NCI-H460 (cell line): ENCODE data around the gene PLEKHM2. TPM values are rescaled to one million over a fixed set of nuclear protein-coding genes. Genes with fewer than 3 reads are reported as not detected.

Experiments used
- DNase-seq: peaks from one replicate; pipeline ENCODE4 v3.0.0-alpha.2; 2016; ENCODE audit warnings: low read depth; ENCODE audit errors: extremely low read depth
- total RNA-seq: library from RNA; depleted of rRNA; stranded (reverse); fragments of >200 nt; shearing (Covaris generic); gene quantifications from 2 replicates; pipeline ENCODE4 v1.2.3, GENCODE V29; 2014

PLEKHM2 gene
- total RNA-seq, 1 experiment from 2014 or later, result 20.6 TPM

DNA sequence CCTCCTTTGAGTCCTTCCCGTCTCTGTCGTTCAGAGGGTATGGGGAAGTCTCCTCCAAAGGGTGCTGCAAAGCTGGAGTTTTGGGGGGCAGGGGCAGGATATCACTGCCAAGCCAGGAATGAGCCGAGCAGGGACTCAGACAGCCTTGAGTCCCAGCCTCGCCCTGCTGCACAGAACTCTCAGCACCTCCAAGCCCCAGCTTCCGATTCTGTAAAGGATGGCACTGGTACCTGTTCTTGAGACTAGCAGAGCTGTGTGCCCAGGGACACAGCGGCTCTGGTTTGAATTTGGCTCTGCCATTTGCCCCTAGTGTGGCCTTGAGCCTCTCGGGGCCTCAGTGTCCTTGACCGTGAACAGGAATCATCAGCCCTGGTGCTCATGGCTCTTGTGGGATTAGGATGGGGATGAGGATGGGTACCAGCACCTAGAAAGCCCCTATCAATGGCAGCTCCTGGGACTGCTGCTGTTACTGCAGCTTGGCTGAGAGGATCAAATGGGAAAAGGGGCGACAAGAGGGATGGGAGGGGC, 73.0 kb downstream of the PLEKHM2 start:
- DNase-seq, result no peak

DNA sequence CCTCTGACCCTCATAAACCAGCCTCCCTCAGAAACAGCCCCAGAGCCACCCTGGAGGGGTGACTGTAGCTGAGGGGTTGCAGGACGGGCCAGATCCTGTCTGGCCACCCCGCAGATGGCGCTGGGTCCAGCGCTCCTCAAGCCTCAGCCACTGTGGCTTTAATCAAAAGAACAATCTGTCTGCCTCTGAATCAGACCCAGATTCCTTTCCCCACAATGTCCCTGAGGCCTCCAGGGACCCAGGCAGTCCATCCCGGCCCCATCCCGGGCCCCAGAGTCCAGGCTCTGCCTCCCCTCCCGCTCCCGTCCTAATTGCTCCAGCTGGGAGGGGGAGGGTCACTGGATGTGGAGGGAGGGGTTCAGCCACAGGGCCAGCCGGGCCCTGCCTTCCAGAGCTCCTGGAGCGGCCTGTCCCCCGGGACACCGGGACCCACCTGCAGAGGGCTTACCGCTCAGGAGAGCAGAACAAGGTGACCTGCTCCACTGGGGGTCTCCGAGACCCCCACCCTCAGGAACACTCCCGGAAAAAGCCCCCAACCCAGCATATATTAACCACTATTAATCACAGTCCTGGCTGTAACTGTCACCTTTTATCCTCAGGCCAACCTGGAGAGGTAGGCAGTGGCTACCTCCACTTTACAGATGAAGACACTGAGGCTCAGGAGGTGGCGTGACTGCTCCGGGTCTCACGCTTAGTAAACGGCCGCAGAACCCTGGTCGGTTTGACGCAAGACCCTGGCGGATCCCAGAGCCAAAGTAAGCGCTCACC, 73.6 kb downstream of the PLEKHM2 start:
- no peak for DNase-seq

DNA sequence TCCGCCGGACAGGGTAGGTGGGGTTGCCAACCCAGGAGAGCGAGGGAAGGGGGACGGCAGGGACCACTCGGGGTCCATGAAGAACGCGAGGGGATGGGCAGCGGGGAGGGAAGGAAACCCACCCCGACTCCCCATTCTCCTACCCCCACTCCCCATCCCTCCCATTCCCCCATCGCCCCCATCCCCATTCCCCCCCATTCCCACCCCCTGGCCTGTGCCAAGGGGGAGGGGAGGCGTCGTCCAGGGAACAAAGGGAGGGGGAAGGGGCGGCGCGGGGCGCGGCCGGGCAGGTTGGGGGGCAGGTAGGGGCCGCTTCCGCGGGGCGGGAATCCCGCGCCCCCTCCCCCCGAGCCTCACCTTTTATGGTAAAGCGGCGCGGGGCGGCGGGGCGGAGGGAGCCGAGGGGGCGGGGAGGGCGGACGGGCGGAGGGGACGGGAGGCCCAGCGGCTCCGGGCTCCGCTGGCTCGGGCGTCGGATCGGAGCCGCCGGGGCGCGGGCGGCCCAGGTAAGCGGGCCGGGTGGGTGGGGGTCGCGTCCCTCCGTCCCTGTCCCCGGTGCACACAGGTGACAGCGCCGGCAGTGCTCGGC, 74.3 kb downstream of the PLEKHM2 start, which contains the start of gene FBLIM1:
FBLIM1 (plus strand) TSS at position 453 of the 589 bp plus-strand sequence. CDS start 6,189 bp downstream, outside the sequence.
- no peak for DNase-seq

DNA sequence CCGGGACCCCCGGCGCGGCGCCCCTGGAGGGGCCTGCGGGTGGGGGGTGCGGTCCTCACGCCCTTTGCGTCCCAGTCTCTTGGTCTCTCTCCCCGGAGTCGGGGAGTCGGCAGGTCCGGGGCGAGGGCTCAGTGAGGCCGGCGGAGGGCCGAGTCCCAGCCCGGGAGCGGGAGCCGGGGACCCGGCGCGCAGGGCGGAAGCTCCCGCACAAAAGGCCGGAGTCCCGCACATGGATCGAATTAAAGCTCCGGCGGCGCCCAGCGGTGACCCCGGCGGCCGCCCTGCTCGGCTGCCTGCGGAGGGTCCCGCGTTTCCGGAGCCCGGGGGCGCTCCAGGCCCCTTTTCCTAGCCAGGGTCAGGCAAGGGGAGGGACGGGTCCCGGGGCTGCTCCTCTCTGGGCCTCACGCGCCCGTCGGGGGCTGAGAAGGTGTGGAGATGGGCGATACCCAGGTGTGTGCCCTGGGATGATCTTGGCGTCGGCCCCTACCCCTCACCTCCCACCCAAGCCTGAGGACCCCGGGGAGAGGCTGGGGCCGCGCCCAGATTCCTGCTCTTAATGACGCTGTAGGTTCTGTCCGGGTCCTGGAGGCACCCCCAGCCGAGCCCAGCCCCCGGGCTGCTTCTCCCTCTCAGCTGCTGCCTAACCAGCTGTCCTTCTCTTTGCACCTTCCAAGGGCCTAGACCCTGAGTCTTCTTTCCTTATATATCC, 75.0 kb downstream of the PLEKHM2 start:
- no peak for DNase-seq

DNA sequence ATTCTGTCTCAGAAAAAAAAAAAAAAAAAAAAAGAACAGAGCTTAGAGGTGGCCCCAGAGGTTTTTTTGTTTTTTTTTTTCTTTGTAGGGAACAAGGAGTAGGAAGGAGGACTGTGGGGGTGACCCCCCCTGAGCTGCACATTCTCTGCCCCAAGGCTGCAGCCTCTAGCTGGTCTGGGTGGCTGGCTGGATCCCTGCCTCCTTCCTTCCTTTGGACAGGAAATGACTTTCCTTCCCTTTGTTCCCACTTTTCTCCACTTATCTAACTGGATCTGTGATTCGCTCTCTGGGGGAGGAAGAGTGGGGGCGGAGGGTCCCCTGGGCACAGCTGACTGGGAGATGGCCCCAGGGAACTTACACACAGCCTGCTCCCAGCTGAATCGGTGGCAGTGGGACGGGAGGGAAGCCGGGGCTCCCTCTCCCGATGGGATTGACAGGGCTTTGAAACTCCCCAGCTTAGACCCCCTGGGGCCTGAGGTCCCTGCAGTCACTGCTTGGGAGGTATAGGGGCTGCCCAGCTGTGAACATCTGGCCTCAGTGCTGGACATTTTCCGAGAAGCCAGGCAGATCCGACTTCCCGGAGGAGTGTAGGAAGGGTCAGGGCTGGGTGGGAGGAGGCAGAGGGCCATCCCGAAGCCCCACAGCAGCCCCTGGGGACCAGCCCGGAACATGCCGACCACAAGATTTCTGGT, 76.5 kb downstream of the PLEKHM2 start:
- DNase-seq, result no peak

DNA sequence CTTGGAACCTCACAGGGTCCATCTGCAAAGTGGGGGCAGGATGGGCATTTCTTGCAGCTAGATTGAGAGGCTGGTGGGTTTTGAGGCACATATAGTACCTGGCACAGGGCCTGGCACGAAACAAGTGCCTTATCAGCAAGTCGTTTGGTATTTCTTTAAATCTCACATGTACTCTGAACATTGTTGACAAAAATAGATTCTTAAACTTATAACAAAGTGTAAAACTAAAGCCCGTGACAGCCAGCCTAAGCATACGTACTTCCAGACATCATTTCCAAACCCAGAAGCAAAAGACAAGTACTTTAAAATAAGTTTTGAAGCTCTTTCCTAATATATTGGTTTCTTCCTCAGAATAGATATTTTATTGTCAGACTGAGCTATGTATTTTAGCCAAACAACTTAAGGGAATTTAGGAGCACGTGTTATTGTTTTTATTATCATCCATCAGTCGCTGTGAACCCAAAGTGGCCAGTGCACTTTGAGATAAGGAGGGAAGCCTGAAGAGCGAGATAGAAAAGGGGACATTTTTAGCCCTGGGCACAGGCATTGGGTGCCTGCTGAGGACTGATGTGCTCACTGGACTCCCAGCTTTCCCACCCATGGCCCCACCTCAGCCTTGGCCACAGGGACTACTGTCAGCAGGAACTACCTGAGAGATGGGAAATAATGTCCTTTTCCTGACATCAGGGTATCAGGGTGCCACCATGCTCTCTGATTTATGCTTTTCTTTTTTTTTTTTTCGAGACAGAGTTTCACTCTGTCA, 77.4 kb downstream of the PLEKHM2 start:
- DNase-seq, result no peak

DNA sequence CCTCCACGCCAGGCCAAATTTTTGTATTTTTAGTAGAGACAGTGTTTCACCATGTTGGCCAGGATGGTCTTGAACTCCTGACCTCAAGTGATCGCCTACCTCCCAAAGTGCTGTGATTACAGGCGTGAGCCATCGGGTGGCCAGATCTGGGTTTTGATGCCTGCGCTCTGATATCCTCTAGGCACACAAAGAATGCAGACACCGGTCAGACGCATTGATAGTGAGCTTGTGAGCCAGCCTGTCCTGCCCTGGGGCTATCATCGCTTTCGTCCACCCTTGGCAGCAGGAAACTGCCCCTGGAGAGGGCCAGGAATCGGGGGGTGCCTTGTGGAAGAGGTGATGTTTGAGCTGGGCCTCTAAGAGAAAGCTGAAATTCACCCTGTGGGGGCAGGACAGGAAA, 78.4 kb downstream of the PLEKHM2 start:
- no peak for DNase-seq

DNA sequence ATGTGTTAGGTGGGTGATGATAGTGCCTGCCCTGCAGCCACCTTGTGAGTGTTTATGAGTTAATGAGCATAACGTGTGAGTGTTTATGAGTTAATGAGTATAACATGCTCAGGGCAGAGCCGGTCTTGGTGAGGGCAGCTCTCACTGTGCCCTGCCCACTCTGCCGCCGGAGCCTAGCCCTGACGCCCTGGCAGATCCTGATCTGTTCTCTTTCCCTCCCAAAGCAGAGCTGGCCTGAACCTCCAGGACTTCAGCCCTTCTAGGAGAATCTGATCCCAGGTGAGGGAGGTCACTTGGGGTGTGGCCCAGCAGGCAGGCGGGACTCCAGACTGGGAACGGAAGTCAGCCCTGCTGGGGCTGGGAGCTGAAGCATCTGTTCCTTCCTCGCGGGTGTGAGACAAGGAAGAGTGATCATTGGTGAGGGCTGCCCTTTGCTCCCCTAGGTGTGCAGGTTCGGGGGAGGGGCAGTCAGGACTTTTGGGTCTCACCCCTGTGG, 80.2 kb downstream of the PLEKHM2 start:
- no peak for DNase-seq

DNA sequence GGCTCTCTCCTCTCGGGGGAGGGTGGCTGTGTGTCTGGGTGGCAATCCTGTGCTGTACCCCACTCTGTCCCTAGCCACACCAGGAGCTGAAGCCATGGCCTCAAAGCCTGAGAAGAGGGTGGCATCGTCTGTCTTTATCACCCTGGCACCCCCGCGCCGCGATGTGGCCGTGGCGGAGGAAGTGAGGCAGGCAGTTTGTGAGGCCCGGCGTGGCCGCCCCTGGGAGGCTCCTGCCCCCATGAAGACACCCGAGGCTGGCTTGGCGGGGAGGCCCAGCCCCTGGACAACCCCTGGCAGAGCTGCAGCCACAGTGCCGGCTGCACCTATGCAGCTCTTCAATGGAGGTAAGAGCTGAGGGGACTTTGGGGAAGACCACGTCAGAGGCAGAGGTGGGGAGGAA, 80.8 kb downstream of the PLEKHM2 start:
- no peak for DNase-seq

DNA sequence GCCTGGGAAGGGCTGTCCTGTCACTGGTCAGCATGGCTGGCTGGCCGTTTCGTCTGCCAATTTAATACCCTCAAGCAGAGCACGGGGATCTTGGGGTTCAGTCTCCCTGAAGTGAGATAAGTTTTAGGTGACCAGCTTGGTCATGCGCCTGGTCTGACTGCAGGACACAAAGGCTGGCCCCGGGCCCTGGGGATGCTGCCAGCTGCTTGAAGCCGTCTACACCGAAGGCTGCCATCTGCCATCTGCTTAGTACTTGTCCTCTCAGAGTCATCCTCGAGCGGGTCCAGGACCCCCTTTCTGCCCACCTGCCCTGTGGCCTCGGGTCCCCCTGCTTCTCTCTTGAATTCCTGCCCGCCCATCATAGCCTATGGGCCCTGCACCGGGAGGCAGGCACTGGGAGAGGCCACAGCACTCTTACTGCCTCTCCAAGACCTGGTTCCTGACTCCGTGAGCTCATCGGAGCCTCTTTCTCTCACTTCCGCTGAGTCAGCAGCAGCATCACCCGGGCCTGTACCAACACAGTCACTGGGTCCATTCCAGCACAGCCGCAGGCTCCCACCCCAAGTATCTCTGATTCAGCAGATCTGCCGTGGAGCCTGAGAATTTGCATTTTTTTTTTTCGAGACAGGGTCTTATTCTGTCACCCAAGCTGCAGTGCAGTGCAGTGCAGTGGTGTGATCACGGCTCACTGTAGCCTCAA, 81.5 kb downstream of the PLEKHM2 start:
- no peak for DNase-seq

DNA sequence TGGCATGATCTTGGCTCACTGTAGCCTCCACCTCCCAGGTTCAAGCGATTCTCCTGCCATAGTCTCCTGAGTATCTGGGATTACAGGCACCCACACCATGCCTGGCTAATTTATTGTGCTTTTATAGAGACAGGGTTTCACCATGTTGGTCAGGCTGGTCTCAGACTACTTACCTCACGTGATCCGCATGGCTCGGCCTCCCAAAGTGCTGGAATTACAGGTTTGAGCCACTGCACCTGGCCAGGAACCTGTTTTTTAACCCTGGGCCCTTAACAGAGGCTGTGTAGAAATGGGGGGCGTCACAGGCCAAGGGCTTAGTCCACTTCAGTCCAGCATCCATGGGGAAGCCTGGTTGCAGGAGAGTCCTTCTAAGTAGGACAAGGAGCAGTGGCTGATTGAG, 83.8 kb downstream of the PLEKHM2 start:
- no peak for DNase-seq

DNA sequence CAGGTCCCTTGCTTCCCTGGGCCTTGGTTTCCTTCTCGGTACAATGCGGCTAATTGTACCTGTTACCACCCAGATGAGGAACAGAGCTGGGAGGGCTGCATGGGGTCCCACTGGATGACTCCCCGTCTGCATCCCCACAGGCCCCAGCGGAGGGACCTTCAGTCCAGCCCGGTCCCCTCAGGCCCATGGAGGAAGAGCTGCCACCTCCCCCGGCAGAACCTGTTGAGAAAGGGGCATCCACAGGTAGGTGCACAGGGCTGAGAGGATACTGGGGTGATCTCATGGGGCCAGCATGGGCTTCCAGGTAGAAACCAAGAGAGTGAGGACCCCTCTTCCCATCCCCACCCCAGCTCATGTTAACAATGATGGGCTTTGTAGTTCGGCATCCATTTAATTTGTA, 84.3 kb downstream of the PLEKHM2 start:
- DNase-seq, result no peak

DNA sequence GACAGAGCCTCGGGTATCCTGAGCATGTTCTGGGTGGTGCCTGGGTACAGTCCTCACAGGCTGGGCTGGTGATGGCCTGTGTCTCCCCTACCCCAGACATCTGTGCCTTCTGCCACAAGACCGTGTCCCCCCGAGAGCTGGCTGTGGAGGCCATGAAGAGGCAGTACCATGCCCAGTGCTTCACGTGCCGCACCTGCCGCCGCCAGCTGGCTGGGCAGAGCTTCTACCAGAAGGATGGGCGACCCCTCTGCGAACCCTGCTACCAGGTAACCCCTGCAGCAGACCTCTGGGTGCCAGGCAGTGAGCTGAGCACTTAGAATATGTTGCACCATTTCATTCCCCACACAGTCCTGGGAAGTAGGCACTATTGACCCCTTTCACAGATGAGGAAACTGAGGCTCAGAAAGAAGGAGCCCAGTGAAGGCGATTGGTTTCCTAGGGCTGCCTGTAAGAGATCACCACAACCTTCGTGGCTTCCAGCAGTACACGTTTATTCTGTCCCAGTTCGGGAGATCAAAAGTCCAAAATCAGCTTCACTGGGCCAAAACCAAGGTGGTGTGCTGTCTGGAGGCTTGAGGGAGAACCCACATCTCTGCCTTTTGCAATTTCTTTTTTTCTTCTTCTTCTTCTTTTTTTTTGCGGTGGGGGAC, 86.3 kb downstream of the PLEKHM2 start:
- no peak for DNase-seq

DNA sequence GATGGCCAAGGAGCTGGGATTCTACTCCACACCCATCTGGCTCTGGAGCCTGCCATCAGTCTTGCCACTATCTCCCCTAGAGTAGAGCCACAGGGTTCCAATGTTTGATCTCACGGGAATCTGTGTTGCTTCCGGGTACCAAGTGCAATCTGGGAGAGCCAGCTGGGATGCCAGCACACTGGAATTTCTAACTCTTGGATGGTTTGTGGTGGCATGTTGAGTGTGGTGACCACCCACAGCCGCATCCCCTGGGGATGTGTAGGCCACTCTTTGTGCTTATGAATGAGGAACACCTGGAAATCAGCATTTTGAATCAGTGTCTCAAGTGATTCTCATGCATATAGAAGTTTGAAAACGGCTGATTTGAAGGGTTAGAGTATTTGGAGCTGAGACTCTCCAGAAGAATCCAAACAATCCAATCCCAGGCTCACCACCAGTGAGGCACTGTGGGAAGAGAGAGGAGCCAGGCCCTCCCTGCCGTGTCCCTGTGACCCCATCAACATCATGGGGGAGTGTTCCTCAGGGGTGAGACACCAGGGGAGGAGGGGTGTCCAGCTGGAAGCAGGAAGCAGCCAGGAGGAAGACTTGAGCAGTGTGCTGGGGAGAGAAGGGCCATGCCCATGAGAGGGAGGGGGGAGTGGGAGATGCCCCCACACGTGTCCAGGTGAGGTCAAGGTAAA, 87.9 kb downstream of the PLEKHM2 start:
- DNase-seq, result no peak

DNA sequence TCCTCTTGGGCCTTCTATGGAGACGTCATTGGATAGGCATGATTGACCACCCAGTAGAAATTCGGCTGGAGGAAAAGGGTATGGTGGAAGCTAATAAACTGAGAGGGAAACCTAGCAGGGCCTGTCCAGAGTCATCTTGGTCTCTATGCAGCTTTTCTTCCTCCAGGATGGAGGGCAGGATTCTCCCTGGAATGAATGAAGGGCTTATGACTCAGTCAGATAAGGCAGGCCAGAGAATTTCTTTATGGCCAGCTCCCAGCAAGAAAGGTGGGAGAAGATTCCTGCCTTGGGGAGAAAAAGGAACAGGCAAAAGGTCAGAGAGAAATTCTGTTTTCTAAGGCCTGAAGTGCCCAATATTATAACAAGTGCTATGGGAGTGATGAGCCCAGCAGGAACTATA, 91.6 kb downstream of the PLEKHM2 start:
- DNase-seq, result no peak

DNA sequence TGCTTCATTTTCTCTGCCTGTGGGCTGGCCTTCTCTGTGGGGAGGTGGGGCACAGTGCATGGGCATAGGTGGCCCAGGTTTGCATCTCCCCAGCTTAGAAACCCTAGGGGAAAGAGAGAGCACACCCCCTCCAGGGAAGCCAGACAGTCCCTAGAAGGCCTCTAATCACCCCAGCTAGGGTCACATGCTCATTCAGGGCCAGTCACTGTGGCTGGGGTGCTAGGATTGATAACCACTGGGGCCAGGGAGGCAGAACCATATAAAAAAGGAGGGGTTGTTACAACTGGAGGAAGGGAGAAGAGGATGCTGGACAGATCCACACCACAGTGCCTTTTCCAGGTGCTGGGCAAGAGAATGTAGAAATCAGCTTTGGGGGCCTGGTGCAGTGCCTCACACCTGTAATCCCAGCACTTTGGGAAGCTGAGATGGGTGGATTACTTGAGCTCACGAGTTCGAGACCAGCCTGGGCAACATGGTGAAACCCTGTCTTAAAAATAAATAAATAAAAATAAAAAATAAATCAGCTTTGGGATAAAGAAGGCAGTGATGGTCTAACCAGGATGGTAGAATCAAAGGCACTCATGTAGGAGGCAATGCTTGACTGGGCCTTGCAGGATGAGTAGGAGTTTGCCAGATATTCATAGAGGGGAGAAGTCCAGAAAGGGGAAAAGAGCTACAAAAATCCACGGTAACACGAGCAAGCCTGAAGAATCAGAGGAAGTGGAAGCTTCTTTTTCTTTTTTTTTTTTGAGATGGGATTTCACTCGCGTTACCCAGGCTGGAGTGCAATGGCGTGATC, 94.0 kb downstream of the PLEKHM2 start:
- no peak for DNase-seq
